Sigmoid colon (tissue), 7 donors: ENCODE measurements around the gene PCDH8. TPM values are rescaled to one million over a fixed set of nuclear protein-coding genes. Genes with fewer than 3 reads are reported as not detected.

ENCODE experiments used
- DNase-seq: peaks from one replicate; pipeline ENCODE4 v3.0.0-alpha.2; 2019
- H3K27ac ChIP-seq, 4 donors: fragments of 200-600 bp; sonication (generic); one replicate each; pipeline ENCODE4 v1.5.1; 2016 to 2019; ENCODE audit warnings: mild to moderate bottlenecking in 1 of 4
- H3K27me3 ChIP-seq, 3 donors: fragments of 200-600 bp; sonication (generic); one replicate each; pipeline ENCODE4 v1.5.1; 2019; ENCODE audit warnings: mild to moderate bottlenecking in 1 of 3
- H3K36me3 ChIP-seq, 4 donors: fragments of 200-600 bp; sonication (generic); one replicate each; pipeline ENCODE4 v1.5.1; 2016 to 2019
- H3K4me1 ChIP-seq, 4 donors: fragments of 200-600 bp; sonication (generic); one replicate each; pipeline ENCODE4 v1.5.1; 2017 to 2019
- H3K4me3 ChIP-seq, 4 donors: fragments of 200-600 bp; sonication (generic); one replicate each; pipeline ENCODE4 v1.5.1; 2017 to 2019; ENCODE audit warnings: mild to moderate bottlenecking in 2 of 4, moderate library complexity in 1 of 4
- H3K9me3 ChIP-seq, 4 donors: fragments of 200-600 bp in 3 of 4; sonication (generic) in 3 of 4; one replicate each; pipeline versions ENCODE4 v1.5.1 to v1.6.1; 2013 to 2019
- CTCF ChIP-seq, 4 experiments: fragments of 450-650 bp in 3 of 4; fragments of 200-600 bp in 1 of 4; IDR thresholded peaks; one replicate each; pipeline ENCODE4 v1.5.1; 2016 to 2019; ENCODE audit warnings: antibody characterized with exemption in 4 of 4, mild to moderate bottlenecking in 3 of 4, moderate library complexity in 2 of 4
- EP300 ChIP-seq, 4 donors: sonication (generic); formaldehyde crosslinking; IDR thresholded peaks; one replicate each; pipeline ENCODE4 v1.6.1; 2017; ENCODE audit warnings: antibody characterized with exemption in 4 of 4
- POLR2A ChIP-seq, 2 donors: fragments of 450-650 bp; IDR thresholded peaks; one replicate each; pipeline ENCODE4 v1.6.1; 2016; ENCODE audit warnings: antibody characterized with exemption in 2 of 2, mild to moderate bottlenecking in 2 of 2, moderate library complexity in 2 of 2
- POLR2AphosphoS5 ChIP-seq, 4 donors: sonication (generic); formaldehyde crosslinking; IDR thresholded peaks; one replicate each; pipeline ENCODE4 v1.6.1; 2017; ENCODE audit warnings: antibody characterized with exemption in 4 of 4
- WGBS, 2 donors: extraction: QIAGEN DNeasy Blood & Tissue Kit; methylation state at CpG; one replicate each; pipeline ENCODE4 v1.1.7; 2013; 5-methylcytosine and 5-hydroxymethylcytosine counted together
- intact Hi-C: fragments of 100-400 bp; cut with DNase I; formaldehyde crosslinking; loops from one replicate; pipeline ENCODE4 v1.15.1; 2023
- polyA plus RNA-seq, 3 donors: library from polyadenylated mRNA; stranded (reverse); fragments of 200-250 nt; gene quantifications; one replicate each; pipeline ENCODE4 v1.2.3, GENCODE V29; 2013
- total RNA-seq, 4 donors: library from RNA; depleted of rRNA; stranded (reverse); fragments of >200 nt; gene quantifications; one replicate each; pipeline ENCODE4 v1.1.0, GENCODE V29; 2016
- donor health status: healthy with polysubstance abuse.
- donor health status: Bipolar disorder and iron deficiency.
- donor health status: healthy.

The PCDH8 gene
- total and polyA plus RNA-seq, 7 donors = under 0.01 to 0.81 (median 0.26) TPM; not detected in 3

- H3K27ac ChIP-seq = no peak overlapping the region
- peaks cover 0 to 36% (median 29%) of the 10 kb centered on the region in 4 donors for H3K4me1 ChIP-seq
- TF ChIP-seq POLR2A (IDR thresholded peaks at IDR 0.05) = no peak
- no peaks in the 10 kb centered on the region for H3K9me3 ChIP-seq
- 4 to 6% methylated on average over 98 of the region's 98 CpGs for WGBS, 2 donors
- no peak for DNase-seq
- intact Hi-C loops = no loop called here
- no peaks in the 10 kb centered on the region for H3K36me3 ChIP-seq
- H3K4me3 ChIP-seq = peak overlapping the region in 1 of 4 donors; percentile 12
- peaks cover 52 to 88% (median 73%) of the 10 kb centered on the region in 3 donors for H3K27me3 ChIP-seq
These were observed 2.5 kb downstream of the PCDH8 start for GRCh38 chr13:52845766-52846566.

GRCh38 chr13:52845334-52845761, 3.1 kb downstream of the PCDH8 start:
- intact Hi-C loops = no loop called here
- WGBS, 2 donors = 6 to 12% methylated on average over 16 of the region's 16 CpGs

GRCh38 chr13:52844836-52845235, 3.6 kb downstream of the PCDH8 start:
- Histone ChIP-seq H3K4me1 (peaks cover 0 to 29% (median 22%) of the 10 kb centered on the region in 4 donors), H3K36me3 (no peaks in the 10 kb centered on the region), H3K9me3 (no peaks in the 10 kb centered on the region), H3K27me3 (peaks cover 44 to 81% (median 66%) of the 10 kb centered on the region in 3 donors), H3K27ac (no peak overlapping the region), H3K4me3 (no peak overlapping the region)
- WGBS, 2 donors = 75 to 81% methylated on average over 11 of the region's 11 CpGs
- intact Hi-C loops = no loop called here
- TF ChIP-seq POLR2AphosphoS5 (IDR thresholded peaks at IDR 0.05) (no peak), EP300 (IDR thresholded peaks at IDR 0.05) (no peak), POLR2A (IDR thresholded peaks at IDR 0.05) (no peak), CTCF (IDR thresholded peaks at IDR 0.05) (no peak)
- DNase-seq = no peak

More at GRCh38 chr13:52845334-52845761, 3.1 kb downstream of the PCDH8 start:
- Histone ChIP-seq H3K36me3 (no peaks in the 10 kb centered on the region), H3K27ac (no peak overlapping the region), H3K9me3 (no peaks in the 10 kb centered on the region), H3K4me1 (peaks cover 0 to 30% (median 26%) of the 10 kb centered on the region in 4 donors), H3K4me3 (no peak overlapping the region), H3K27me3 (peaks cover 49 to 86% (median 71%) of the 10 kb centered on the region in 3 donors)
- no peak for DNase-seq
- TF ChIP-seq CTCF (IDR thresholded peaks at IDR 0.05) = no peak
- no peak for TF ChIP-seq POLR2A (IDR thresholded peaks at IDR 0.05)
- TF ChIP-seq EP300 (IDR thresholded peaks at IDR 0.05) = no peak
- TF ChIP-seq POLR2AphosphoS5 (IDR thresholded peaks at IDR 0.05) = no peak

- intact Hi-C loops = no loop called here
- no peak overlapping the region for H3K4me3 ChIP-seq
- TF ChIP-seq POLR2AphosphoS5 (IDR thresholded peaks at IDR 0.05) (no peak), EP300 (IDR thresholded peaks at IDR 0.05) (no peak), POLR2A (IDR thresholded peaks at IDR 0.05) (no peak), CTCF (IDR thresholded peaks at IDR 0.05) (no peak)
- peaks cover 27 to 61% (median 42%) of the 10 kb centered on the region in 3 donors for H3K27me3 ChIP-seq
- no peaks in the 10 kb centered on the region for H3K36me3 ChIP-seq
- 32 to 73% methylated on average over 10 of the region's 10 CpGs for WGBS, 2 donors
- H3K27ac ChIP-seq = no peak overlapping the region
- DNase-seq = no peak
- peaks cover 0 to 21% (median 19%) of the 10 kb centered on the region in 4 donors for H3K4me1 ChIP-seq
- H3K9me3 ChIP-seq = no peaks in the 10 kb centered on the region
These were observed 6.0 kb downstream of the PCDH8 start for GRCh38 chr13:52842441-52842840.

GRCh38 chr13:52840066-52840465, 8.4 kb downstream of the PCDH8 start:
- no peaks in the 10 kb centered on the region for H3K4me1 ChIP-seq
- intact Hi-C loops = no loop called here
- no peak for DNase-seq
- H3K27ac ChIP-seq = no peak overlapping the region
- 80% methylated on average over 6 of the region's 6 CpGs for WGBS, 2 donors
- TF ChIP-seq CTCF (IDR thresholded peaks at IDR 0.05) = no peak
- TF ChIP-seq POLR2AphosphoS5 (IDR thresholded peaks at IDR 0.05) = no peak
- TF ChIP-seq EP300 (IDR thresholded peaks at IDR 0.05) = no peak
- no peak for TF ChIP-seq POLR2A (IDR thresholded peaks at IDR 0.05)
- peaks cover 3 to 37% (median 18%) of the 10 kb centered on the region in 3 donors for H3K27me3 ChIP-seq
- H3K9me3 ChIP-seq = no peaks in the 10 kb centered on the region
- H3K4me3 ChIP-seq = no peak overlapping the region
- H3K36me3 ChIP-seq = no peaks in the 10 kb centered on the region
